Left ventricle myocardium inferior (tissue), 1 donor: Measurements from ENCODE around the gene RASSF3. TPM values are rescaled to one million over a fixed set of nuclear protein-coding genes. Genes with fewer than 3 reads are reported as not detected.
A peak's percentile ranks its signal among the peaks of the same experiment; 100 is the strongest.

ENCODE experiments used
- DNase-seq: peaks from one replicate; pipeline ENCODE4 v3.0.0-alpha.2; 2020
- H3K27ac ChIP-seq: fragments of 200-600 bp; replicated peaks from 2 replicates; pipeline ENCODE4 v1.8.0; 2021
- H3K27me3 ChIP-seq: fragments of 200-600 bp; 2 replicates; pipeline ENCODE4 v1.8.0; 2021; ENCODE audit warnings: low read depth
- H3K36me3 ChIP-seq: fragments of 200-600 bp; 2 replicates; pipeline ENCODE4 v1.8.0; 2021
- H3K4me1 ChIP-seq: fragments of 200-600 bp; 2 replicates; pipeline ENCODE4 v1.8.0; 2021
- H3K4me3 ChIP-seq: fragments of 200-600 bp; 2 replicates; pipeline ENCODE4 v1.8.0; 2021; ENCODE audit warnings: mild to moderate bottlenecking, moderate library complexity
- H3K9me3 ChIP-seq: fragments of 200-600 bp; replicated peaks from 2 replicates; pipeline ENCODE4 v1.8.0; 2021
- CTCF ChIP-seq: fragments of 200-600 bp; IDR thresholded peaks from 2 replicates; pipeline ENCODE4 v1.8.0; 2021; ENCODE audit warnings: antibody characterized with exemption, mild to moderate bottlenecking, borderline replicate concordance
- intact Hi-C: fragments of 100-400 bp; cut with micrococcal nuclease; formaldehyde crosslinking; loops from one replicate; pipeline ENCODE4 v1.11.0; 2022
- total RNA-seq: library from RNA; stranded (reverse); fragmentation: NEBNext Ultra II Directional; extraction: Animal tissue kit (Norgen Biotek cat#: 25700); gene quantifications from one replicate; pipeline ENCODE4 v1.2.1, GENCODE V29; 2021
- donor health status: DM: no; HTN: yes; CAD: no; lungs with severe emphysema.

RASSF3 gene
- total RNA-seq, 1 donor from 2014 or later, result 102 TPM

- Histone ChIP-seq H3K9me3 (no peaks in the 10 kb centered on the region), H3K27me3 (no peaks in the 10 kb centered on the region), H3K36me3 (no peaks in the 10 kb centered on the region), H3K4me1 (peaks cover 82% of the 10 kb centered on the region), H3K27ac (peak overlapping the region; percentile 47), H3K4me3 (no peak overlapping the region)
- no peak for DNase-seq
- intact Hi-C loops, result no loop called here
- no peak for TF ChIP-seq CTCF
These were observed 25.2 kb downstream of the RASSF3 start for GRCh38 chr12:64635356-64635998.

- TF ChIP-seq CTCF, result no peak
- intact Hi-C loops, result no loop called here
These were observed 26.6 kb downstream of the RASSF3 start for GRCh38 chr12:64636856-64637255.

GRCh38 chr12:64639466-64639865 lies 29.2 kb downstream of the RASSF3 start:
- Histone ChIP-seq H3K4me1 (peaks cover 66% of the 10 kb centered on the region), H3K27ac (no peak overlapping the region), H3K4me3 (no peak overlapping the region), H3K9me3 (no peaks in the 10 kb centered on the region), H3K36me3 (no peaks in the 10 kb centered on the region), H3K27me3 (no peaks in the 10 kb centered on the region)
- no peak for TF ChIP-seq CTCF
- DNase-seq, result no peak
- intact Hi-C loops, result no loop called here

More at GRCh38 chr12:64636856-64637255, 26.6 kb downstream of the RASSF3 start:
- Histone ChIP-seq H3K4me1 (peaks cover 69% of the 10 kb centered on the region), H3K36me3 (no peaks in the 10 kb centered on the region), H3K27ac (peak overlapping the region; percentile 25), H3K9me3 (no peaks in the 10 kb centered on the region), H3K27me3 (no peaks in the 10 kb centered on the region), H3K4me3 (no peak overlapping the region)
- DNase-seq, result no peak

GRCh38 chr12:64646318-64646717 lies 36.0 kb downstream of the RASSF3 start:
- Histone ChIP-seq H3K27ac (no peak overlapping the region), H3K27me3 (no peaks in the 10 kb centered on the region), H3K9me3 (no peaks in the 10 kb centered on the region), H3K4me1 (peaks cover 68% of the 10 kb centered on the region), H3K4me3 (no peak overlapping the region), H3K36me3 (no peaks in the 10 kb centered on the region)
- TF ChIP-seq CTCF, result no peak
- DNase-seq, result no peak
- intact Hi-C loops, result no loop called here

GRCh38 chr12:64649487-64649886 lies 39.2 kb downstream of the RASSF3 start:
- Histone ChIP-seq H3K27ac (peak overlapping the region; percentile 75), H3K27me3 (no peaks in the 10 kb centered on the region), H3K4me1 (peaks cover 73% of the 10 kb centered on the region), H3K4me3 (no peak overlapping the region), H3K9me3 (no peaks in the 10 kb centered on the region), H3K36me3 (no peaks in the 10 kb centered on the region)
- intact Hi-C loops, result no loop called here
- DNase-seq, result no peak
- TF ChIP-seq CTCF, result no peak
